SK-N-SH treated with all-trans-retinoic acid at 6 μM for 48 hours (cell line): ENCODE measurements around the gene UTS2B.

Source experiments
- CSDC2 ChIP-seq: fragments of 250-450 bp; sonication (Bioruptor Pico); IDR thresholded peaks from 2 replicates; pipeline ENCODE4 v1.5.0; 2020; ENCODE audit warnings: mild to moderate bottlenecking, moderate library complexity
- ESRRG ChIP-seq: fragments of 250-450 bp; sonication (Bioruptor Pico); IDR thresholded peaks from 2 replicates; pipeline ENCODE4 v1.6.1; 2021; ENCODE audit warnings: mild to moderate bottlenecking
- GLIS3 ChIP-seq: fragments of 250-450 bp; sonication (Bioruptor Pico); IDR thresholded peaks from 2 replicates; pipeline ENCODE4 v1.5.0; 2020; ENCODE audit warnings: mild to moderate bottlenecking, moderate library complexity
- ISL1 ChIP-seq: fragments of 250-450 bp; sonication (Bioruptor Pico); IDR thresholded peaks from 2 replicates; pipeline ENCODE4 v2.1.2; 2022; ENCODE audit warnings: mild to moderate bottlenecking, moderate library complexity
- OSR1 ChIP-seq: fragments of 250-450 bp; sonication (Bioruptor Pico); IDR thresholded peaks from 2 replicates; pipeline ENCODE4 v1.8.0; 2022; ENCODE audit warnings: moderate library complexity, mild to moderate bottlenecking, inconsistent platforms
- PATZ1 ChIP-seq: fragments of 250-450 bp; sonication (Bioruptor Pico); IDR thresholded peaks from 2 replicates; pipeline ENCODE4 v1.8.0; 2020; ENCODE audit warnings: mild to moderate bottlenecking, moderate library complexity, borderline replicate concordance
- SNAI2 ChIP-seq: fragments of 250-450 bp; sonication (Bioruptor Pico); IDR thresholded peaks from 2 replicates; pipeline ENCODE4 v1.5.0; 2020; ENCODE audit warnings: mild to moderate bottlenecking, moderate library complexity
- TCF4 ChIP-seq: fragments of 250-450 bp; sonication (Bioruptor Pico); IDR thresholded peaks from 2 replicates; pipeline ENCODE4 v1.8.0; 2021; ENCODE audit warnings: mild to moderate bottlenecking, moderate library complexity, borderline replicate concordance
- ZFP3 ChIP-seq: fragments of 250-450 bp; sonication (Bioruptor Pico); IDR thresholded peaks from 2 replicates; pipeline ENCODE4 v1.5.0; 2020; ENCODE audit warnings: mild to moderate bottlenecking, moderate library complexity
- ZFP30 ChIP-seq: fragments of 450-650 bp; formaldehyde crosslinking; IDR thresholded peaks from 2 replicates; pipeline ENCODE4 v1.5.0; 2022; ENCODE audit warnings: mild to moderate bottlenecking, moderate library complexity
- ZNF70 ChIP-seq: fragments of 450-650 bp; formaldehyde crosslinking; IDR thresholded peaks from 2 replicates; pipeline ENCODE4 v1.5.0; 2020; ENCODE audit warnings: mild to moderate bottlenecking, moderate library complexity

- TF ChIP-seq TCF4 (CRISPR knock-in tag): no peak
- no peak for TF ChIP-seq PATZ1 (CRISPR knock-in tag)
- no peak for TF ChIP-seq GLIS3
- TF ChIP-seq ZFP30: no peak
- no peak for TF ChIP-seq ZFP3 (CRISPR knock-in tag)
- TF ChIP-seq SNAI2: no peak
- no peak for TF ChIP-seq ISL1 (CRISPR knock-in tag)
- TF ChIP-seq ZNF70 (CRISPR knock-in tag): no peak
- TF ChIP-seq CSDC2: no peak
- TF ChIP-seq OSR1 (CRISPR knock-in tag): no peak
- no peak for TF ChIP-seq ESRRG (CRISPR knock-in tag)
These were observed 16.1 kb downstream of the UTS2B start for GRCh38 chr3:191314109-191314728.
